Ovary (tissue), 9 donors: ENCODE results near the gene LEPR. TPM values are rescaled to one million over a fixed set of nuclear protein-coding genes. Genes with fewer than 3 reads are reported as not detected.
"Not testable (repeated sequence)": the region's sequence is repeated elsewhere in the genome, so short reads cannot be mapped to it uniquely, and the experiment has no call there.

ENCODE experiments used
- DNase-seq, 5 donors: peaks; one replicate each; pipeline ENCODE4 v3.0.0-alpha.2; 2019 to 2020
- H3K27ac ChIP-seq, 2 donors: fragments of 200-600 bp; one replicate each; pipeline versions ENCODE4 v1.5.1 to v1.8.0; 2019 to 2022
- H3K27me3 ChIP-seq: fragments of 200-600 bp; one replicate; pipeline ENCODE4 v1.8.0; 2022
- H3K36me3 ChIP-seq: fragments of 200-600 bp; sonication (generic); one replicate; pipeline ENCODE4 v1.5.1; 2019
- H3K4me1 ChIP-seq: one replicate; pipeline ENCODE4 v1.8.1; 2013; ENCODE audit warnings: mild to moderate bottlenecking, moderate library complexity; ENCODE audit not compliant: insufficient read depth
- H3K4me3 ChIP-seq: fragments of 200-600 bp; sonication (generic); one replicate; pipeline ENCODE4 v1.5.1; 2017
- H3K9me3 ChIP-seq, 2 donors: fragments of 200-600 bp in 1 of 2; sonication (generic) in 1 of 2; one replicate each; pipeline versions ENCODE4 v1.5.1 to v1.8.1; 2013 to 2019; ENCODE audit warnings: mild to moderate bottlenecking in 1 of 2, moderate library complexity in 1 of 2
- EP300 ChIP-seq: sonication (generic); formaldehyde crosslinking; IDR thresholded peaks from one replicate; pipeline ENCODE4 v1.6.1; 2017; ENCODE audit warnings: antibody characterized with exemption
- POLR2A ChIP-seq: fragments of 450-650 bp; IDR thresholded peaks from one replicate; pipeline ENCODE4 v1.6.1; 2017; ENCODE audit warnings: antibody characterized with exemption, mild to moderate bottlenecking, moderate library complexity
- WGBS, 3 donors: extraction: QIAGEN DNeasy Blood & Tissue Kit in 1 of 3; methylation state at CpG; one replicate each; pipeline versions ENCODE4 v1.1.5 to v1.1.7; 2013 to 2017; 5-methylcytosine and 5-hydroxymethylcytosine counted together
- intact Hi-C, 4 donors: fragments of 100-400 bp; cut with DNase I; formaldehyde crosslinking; loops; one replicate each; pipeline versions ENCODE4 v1.11.0 to v1.15.1; 2022 to 2023
- polyA plus RNA-seq, 2 donors: library from polyadenylated mRNA; stranded (reverse); fragments of 200-250 nt in 1 of 2; fragments of 350-450 nt in 1 of 2; fragmentation: Illumina TruSeq in 1 of 2; extraction: RNeasy Lipid Tissue Mini Kit (QIAGEN cat#74804) in 1 of 2; gene quantifications; one replicate each; pipeline ENCODE4 v1.2.3, GENCODE V29; 2013 to 2014
- total RNA-seq, 7 donors: library from RNA; depleted of rRNA in 2 of 7; stranded (reverse); fragments of >200 nt in 2 of 7; fragmentation: NEBNext Ultra II Directional in 3 of 7; extraction: Animal tissue kit (Norgen Biotek cat#: 25700) in 3 of 7; gene quantifications; one replicate each; pipeline versions ENCODE4 v1.1.0 to v1.2.4, GENCODE V29; 2016 to 2023
- TF ChIP-seq, protein P1 (sequence below), 3 donors: fragments of 450-650 bp in 2 of 3; fragments of 200-600 bp in 1 of 3; IDR thresholded peaks; one replicate each; pipeline versions ENCODE4 v1.5.1 to v1.8.0; 2016 to 2022; ENCODE audit warnings: antibody characterized with exemption in 3 of 3, mild to moderate bottlenecking in 1 of 3
- donor health status: DM: no; HTN: no; CAD: no; lungs with moderate emphysema.
- donor health status: DM: no; HTN: no; CAD: no.
- donor health status: Bipolar disorder and iron deficiency.
- donor health status: DM: yes; HTN: yes; CAD: no.
- donor health status: DM: no; HTN: no; CAD: no.
- donor health status: DM: yes; HTN: yes; CAD: no.

Gene LEPR
- total and polyA plus RNA-seq, 9 donors: 21.2 to 108 (median 29.2) TPM

DNA sequence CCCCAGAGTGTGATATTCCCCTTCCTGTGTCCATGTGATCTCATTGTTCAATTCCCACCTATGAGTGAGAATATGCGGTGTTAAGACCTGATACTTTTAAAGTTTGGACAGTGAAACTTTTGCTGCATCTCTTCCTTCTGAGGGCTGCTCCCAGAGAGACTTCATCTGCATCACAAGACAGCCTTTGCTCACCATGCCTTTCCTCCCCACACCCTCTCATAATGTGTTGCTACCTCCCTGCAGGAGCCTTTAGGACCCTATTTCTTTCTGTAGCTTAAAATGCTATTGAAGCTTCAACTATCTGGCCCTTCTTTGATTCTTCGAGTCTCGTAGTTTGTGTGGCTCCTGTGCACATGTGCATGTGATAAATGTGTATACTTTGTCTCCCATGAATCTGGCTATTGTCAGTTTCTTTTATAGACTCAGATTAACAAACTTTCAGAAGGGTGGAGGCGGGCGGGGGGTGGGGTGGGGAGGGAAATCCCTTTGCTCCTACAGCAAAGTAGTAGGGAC is 23.7 kb downstream of the LEPR start:
- Histone ChIP-seq H3K9me3 (no peaks in the 10 kb centered on the region), H3K4me3 (no peak overlapping the region), H3K27ac (no peak overlapping the region), H3K36me3 (no peaks in the 10 kb centered on the region), H3K4me1 (peaks cover 1% of the 10 kb centered on the region), H3K27me3 (no peaks in the 10 kb centered on the region)
- 79 to 92% (median 83%) methylated on average over 5 of the region's 5 CpGs for WGBS, 3 donors
- TF ChIP-seq, protein P1, sequence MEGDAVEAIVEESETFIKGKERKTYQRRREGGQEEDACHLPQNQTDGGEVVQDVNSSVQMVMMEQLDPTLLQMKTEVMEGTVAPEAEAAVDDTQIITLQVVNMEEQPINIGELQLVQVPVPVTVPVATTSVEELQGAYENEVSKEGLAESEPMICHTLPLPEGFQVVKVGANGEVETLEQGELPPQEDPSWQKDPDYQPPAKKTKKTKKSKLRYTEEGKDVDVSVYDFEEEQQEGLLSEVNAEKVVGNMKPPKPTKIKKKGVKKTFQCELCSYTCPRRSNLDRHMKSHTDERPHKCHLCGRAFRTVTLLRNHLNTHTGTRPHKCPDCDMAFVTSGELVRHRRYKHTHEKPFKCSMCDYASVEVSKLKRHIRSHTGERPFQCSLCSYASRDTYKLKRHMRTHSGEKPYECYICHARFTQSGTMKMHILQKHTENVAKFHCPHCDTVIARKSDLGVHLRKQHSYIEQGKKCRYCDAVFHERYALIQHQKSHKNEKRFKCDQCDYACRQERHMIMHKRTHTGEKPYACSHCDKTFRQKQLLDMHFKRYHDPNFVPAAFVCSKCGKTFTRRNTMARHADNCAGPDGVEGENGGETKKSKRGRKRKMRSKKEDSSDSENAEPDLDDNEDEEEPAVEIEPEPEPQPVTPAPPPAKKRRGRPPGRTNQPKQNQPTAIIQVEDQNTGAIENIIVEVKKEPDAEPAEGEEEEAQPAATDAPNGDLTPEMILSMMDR (IDR thresholded peaks at IDR 0.05): no peak
- no peak for TF ChIP-seq POLR2A
- no peak for DNase-seq
- intact Hi-C loops: no loop called here

GRCh38 chr1:65445837-65446236 is 25.4 kb downstream of the LEPR start:
- H3K4me1 ChIP-seq: peaks cover 1% of the 10 kb centered on the region
- H3K36me3 ChIP-seq: no peaks in the 10 kb centered on the region
- TF ChIP-seq, protein P1 (IDR thresholded peaks at IDR 0.05): no peak
- intact Hi-C loops: no loop called here
- DNase-seq: no peak
- H3K4me3 ChIP-seq: no peak overlapping the region
- 98 to 99% (median 99%) methylated on average over 1 of the region's 1 CpG for WGBS, 3 donors
- H3K9me3 ChIP-seq: no peaks in the 10 kb centered on the region
- H3K27ac ChIP-seq: no peak overlapping the region
- no peaks in the 10 kb centered on the region for H3K27me3 ChIP-seq

DNA sequence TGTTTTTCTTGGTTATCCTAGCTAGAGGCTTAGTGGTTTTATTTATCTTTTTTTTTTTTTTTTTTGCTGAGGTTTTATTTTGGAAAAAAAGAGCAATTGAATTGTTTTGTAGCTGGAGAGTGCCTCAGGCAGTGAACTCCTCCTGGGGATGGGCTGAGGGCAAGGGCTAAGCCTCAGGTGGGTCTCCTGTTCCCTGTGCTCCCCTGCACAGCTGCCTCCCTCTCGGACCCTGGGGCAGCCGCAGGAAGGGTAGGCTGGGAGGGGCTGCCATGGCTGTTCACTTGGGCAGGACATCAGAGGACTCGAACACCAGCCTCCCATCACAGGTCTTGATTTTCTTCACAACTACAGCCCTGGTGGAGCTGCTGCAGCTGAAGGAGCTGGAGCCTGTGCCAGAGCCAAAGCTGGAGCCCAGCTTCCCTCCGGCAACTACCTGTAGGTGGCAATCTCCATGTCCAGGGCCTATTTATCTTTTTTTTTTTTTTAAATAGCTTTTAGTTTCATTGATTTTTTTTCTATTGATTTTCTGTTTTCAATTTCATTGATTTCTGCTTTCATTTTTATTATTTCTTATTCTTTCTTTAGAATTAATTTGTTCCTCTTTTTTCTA is 28.9 kb downstream of the LEPR start:
- Histone ChIP-seq H3K4me1 (no peaks in the 10 kb centered on the region), H3K27ac (no peak overlapping the region), H3K9me3 (no peaks in the 10 kb centered on the region), H3K27me3 (no peaks in the 10 kb centered on the region), H3K36me3 (no peaks in the 10 kb centered on the region), H3K4me3 (no peak overlapping the region)
- no peak for DNase-seq
- intact Hi-C loops: no loop called here
- no peak for TF ChIP-seq EP300
- TF ChIP-seq, protein P1 (IDR thresholded peaks at IDR 0.05): no peak
- TF ChIP-seq POLR2A: no peak
- WGBS, 3 donors: 80 to 85% (median 84%) methylated on average over 4 of the region's 4 CpGs

DNA sequence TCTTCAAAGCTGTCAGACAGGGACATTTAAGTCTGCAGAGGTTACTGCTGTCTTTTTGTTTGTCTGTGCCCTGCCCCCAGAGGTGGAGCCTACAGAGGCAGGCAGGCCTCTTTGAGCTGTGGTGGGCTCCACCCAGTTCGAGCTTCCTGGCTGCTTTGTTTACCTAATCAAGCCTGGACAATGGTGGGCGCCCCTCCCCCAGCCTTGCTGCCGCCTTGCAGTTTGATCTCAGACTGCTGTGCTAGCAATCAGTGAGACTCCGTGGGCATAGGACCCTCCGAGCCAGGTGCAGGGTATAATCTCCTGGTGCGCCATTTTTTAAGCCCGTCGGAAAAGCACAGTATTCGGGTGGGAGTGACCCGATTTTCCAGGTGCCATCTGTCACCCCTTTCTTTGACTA is 35.2 kb downstream of the LEPR start:
- H3K4me3 ChIP-seq, H3K27me3 ChIP-seq, intact Hi-C loops, H3K4me1 ChIP-seq, H3K27ac ChIP-seq, H3K9me3 ChIP-seq, DNase-seq, H3K36me3 ChIP-seq: not testable (repeated sequence)
- WGBS, 3 donors: 77 to 92% (median 90%) methylated on average over 7 to 10 of the region's 10 CpGs

DNA sequence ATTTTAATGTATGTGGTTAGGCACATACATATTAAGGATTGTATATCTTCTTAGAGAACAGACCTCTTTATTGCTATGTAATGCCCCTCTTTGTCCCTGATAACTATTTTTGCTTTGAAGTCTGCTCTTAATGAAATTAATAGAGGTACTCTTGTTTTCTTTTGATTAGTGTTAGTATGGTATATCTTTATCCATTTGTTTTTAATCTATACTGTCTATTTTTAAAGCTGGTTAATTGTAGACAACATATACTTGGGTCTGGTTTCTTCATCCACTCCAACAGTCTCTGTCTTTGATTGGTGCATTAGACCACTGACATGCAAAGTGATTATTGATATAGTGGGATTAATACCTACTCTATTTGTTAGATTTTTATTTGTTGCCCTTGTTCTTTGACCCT is 36.0 kb downstream of the LEPR start:
- Histone ChIP-seq H3K9me3 (no peaks in the 10 kb centered on the region), H3K27me3 (no peaks in the 10 kb centered on the region), H3K4me1 (no peaks in the 10 kb centered on the region), H3K36me3 (no peaks in the 10 kb centered on the region), H3K27ac (no peak overlapping the region), H3K4me3 (no peak overlapping the region)
- TF ChIP-seq, protein P1 (IDR thresholded peaks at IDR 0.05): no peak
- TF ChIP-seq POLR2A (no peak), EP300 (no peak)
- intact Hi-C loops: no loop called here
- no peak for DNase-seq
